Lung (tissue), 12 donors: ENCODE data around the gene MAST3. TPM values are rescaled to one million over a fixed set of nuclear protein-coding genes. Genes with fewer than 3 reads are reported as not detected.

ENCODE experiments used
- ATAC-seq: fragments of 200-7000 bp; cut with Tn5 transposase; one replicate; pipeline ENCODE4 v1.9.1; 2020; ENCODE audit warnings: moderate number of reproducible peaks; ENCODE audit not compliant: insufficient read depth, low FRiP score
- DNase-seq, 3 donors: peaks; one replicate each; pipeline ENCODE4 v3.0.0-alpha.2; 2013 to 2017
- H3K27ac ChIP-seq, 2 donors: one replicate each; pipeline ENCODE4 v1.5.1; 2013; ENCODE audit warnings: mild to moderate bottlenecking in 2 of 2, moderate library complexity in 2 of 2, control low read depth in 1 of 2, inconsistent platforms in 1 of 2, low read depth in 1 of 2, low read length in 1 of 2
- H3K27me3 ChIP-seq, 3 donors: one replicate each; pipeline ENCODE4 v1.5.1; 2013; ENCODE audit warnings: low read length in 2 of 3; ENCODE audit not compliant: control insufficient read depth in 3 of 3, insufficient read depth in 3 of 3
- H3K36me3 ChIP-seq, 4 donors: one replicate each; pipeline ENCODE4 v1.5.1; 2013; ENCODE audit warnings: low read length in 4 of 4, mild to moderate bottlenecking in 1 of 4, moderate library complexity in 1 of 4; ENCODE audit not compliant: control insufficient read depth in 4 of 4, insufficient read depth in 4 of 4
- H3K4me1 ChIP-seq, 5 donors: one replicate each; pipeline ENCODE4 v1.5.1; 2013; ENCODE audit warnings: low read length in 5 of 5, mild to moderate bottlenecking in 2 of 5, moderate library complexity in 1 of 5; ENCODE audit not compliant: control insufficient read depth in 5 of 5, insufficient read depth in 5 of 5
- H3K4me3 ChIP-seq: one replicate; pipeline ENCODE4 v1.5.1; 2013; ENCODE audit warnings: mild to moderate bottlenecking, control low read depth, moderate library complexity
- H3K9ac ChIP-seq, 2 donors: one replicate each; pipeline ENCODE4 v1.5.1; 2013; ENCODE audit warnings: low read length in 2 of 2, control low read depth in 1 of 2; ENCODE audit not compliant: insufficient read depth in 1 of 2
- H3K9me3 ChIP-seq, 4 donors: one replicate each; pipeline ENCODE4 v1.5.1; 2013; ENCODE audit warnings: low read length in 3 of 4, mild to moderate bottlenecking in 1 of 4, moderate library complexity in 1 of 4; ENCODE audit not compliant: control insufficient read depth in 4 of 4, insufficient read depth in 3 of 4
- CTCF ChIP-seq: IDR thresholded peaks from 2 replicates; pipeline ENCODE4 v1.5.1; 2012; ENCODE audit warnings: mild to moderate bottlenecking; ENCODE audit errors: control extremely low read depth, extremely low read depth
- WGBS, 2 donors: extraction: QIAGEN DNeasy Blood & Tissue Kit; methylation state at CpG; one replicate each; pipeline ENCODE4 v1.1.7; 2013; 5-methylcytosine and 5-hydroxymethylcytosine counted together
- polyA plus RNA-seq, 2 donors: library from polyadenylated mRNA; stranded (reverse); fragments of 200-250 nt; gene quantifications; one replicate each; pipeline ENCODE4 v1.2.1, GENCODE V29; 2013
- total RNA-seq, 2 donors: library from RNA; depleted of rRNA in 1 of 2; stranded (reverse); fragments of >200 nt in 1 of 2; gene quantifications; one replicate each; pipeline ENCODE4 v1.2.1, GENCODE V29; 2014 to 2021
- donor health status: control.
- donor health status: control.
- donor health status: Bipolar disorder and iron deficiency.
- donor health status: healthy.
- donor health status: DM: yes; HTN: yes; CAD: no.

MAST3 gene
- total and polyA plus RNA-seq, 4 donors, result 5.0 to 24.0 (median 9.3) TPM

DNA sequence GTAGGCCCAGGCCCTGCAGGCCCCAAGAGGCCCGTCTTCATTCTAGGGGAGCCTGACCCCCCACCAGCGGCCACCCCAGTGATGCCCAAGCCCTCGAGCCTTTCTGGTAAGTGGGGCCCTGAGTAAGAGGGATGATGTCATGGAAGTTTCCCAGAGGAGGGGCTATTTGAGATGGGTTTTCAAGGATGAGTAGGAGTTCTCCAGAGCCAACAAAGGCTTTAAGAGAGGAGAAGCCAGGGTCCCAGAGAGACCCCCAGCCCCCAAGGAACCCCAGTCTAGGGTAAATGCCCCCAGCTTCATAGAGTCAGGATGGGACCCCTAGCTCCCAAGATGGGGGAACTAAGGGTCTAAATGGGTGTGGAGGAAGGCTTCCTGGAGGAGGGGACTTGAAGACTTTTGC is 46.3 kb downstream of the MAST3 start:
- H3K9ac ChIP-seq, result no peak overlapping the region
- ATAC-seq, result no peak
- peaks cover 0 to 41% (median 22%) of the 10 kb centered on the region in 4 donors for H3K36me3 ChIP-seq
- no peaks in the 10 kb centered on the region for H3K9me3 ChIP-seq
- H3K27ac ChIP-seq, result no peak overlapping the region
- WGBS, 2 donors, result 93 to 99% methylated on average over 3 of the region's 3 CpGs
- no peak for DNase-seq
- H3K4me3 ChIP-seq, result no peak overlapping the region
- H3K4me1 ChIP-seq, result no peaks in the 10 kb centered on the region
- H3K27me3 ChIP-seq, result no peaks in the 10 kb centered on the region
- TF ChIP-seq CTCF, result no peak

GRCh38 chr19:18144361-18144760 is 46.8 kb downstream of the MAST3 start:
- H3K4me1 ChIP-seq, result no peaks in the 10 kb centered on the region
- 92 to 96% methylated on average over 16 of the region's 16 CpGs for WGBS, 2 donors
- H3K27ac ChIP-seq, result no peak overlapping the region
- no peak for TF ChIP-seq CTCF
- DNase-seq, result no peak
- H3K9me3 ChIP-seq, result no peaks in the 10 kb centered on the region
- no peak overlapping the region for H3K4me3 ChIP-seq
- peaks cover 0 to 43% (median 22%) of the 10 kb centered on the region in 4 donors for H3K36me3 ChIP-seq
- no peaks in the 10 kb centered on the region for H3K27me3 ChIP-seq
- no peak overlapping the region for H3K9ac ChIP-seq
- ATAC-seq, result no peak

GRCh38 chr19:18144906-18145305 is 47.3 kb downstream of the MAST3 start:
- no peak for TF ChIP-seq CTCF
- 96 to 97% methylated on average over 24 to 28 of the region's 28 CpGs for WGBS, 2 donors
- Histone ChIP-seq H3K27me3 (no peaks in the 10 kb centered on the region), H3K27ac (no peak overlapping the region), H3K36me3 (peaks cover 0 to 45% (median 22%) of the 10 kb centered on the region in 4 donors), H3K4me1 (no peaks in the 10 kb centered on the region), H3K9ac (no peak overlapping the region), H3K4me3 (no peak overlapping the region), H3K9me3 (no peaks in the 10 kb centered on the region)
- ATAC-seq (no peak), DNase-seq (no peak)

DNA sequence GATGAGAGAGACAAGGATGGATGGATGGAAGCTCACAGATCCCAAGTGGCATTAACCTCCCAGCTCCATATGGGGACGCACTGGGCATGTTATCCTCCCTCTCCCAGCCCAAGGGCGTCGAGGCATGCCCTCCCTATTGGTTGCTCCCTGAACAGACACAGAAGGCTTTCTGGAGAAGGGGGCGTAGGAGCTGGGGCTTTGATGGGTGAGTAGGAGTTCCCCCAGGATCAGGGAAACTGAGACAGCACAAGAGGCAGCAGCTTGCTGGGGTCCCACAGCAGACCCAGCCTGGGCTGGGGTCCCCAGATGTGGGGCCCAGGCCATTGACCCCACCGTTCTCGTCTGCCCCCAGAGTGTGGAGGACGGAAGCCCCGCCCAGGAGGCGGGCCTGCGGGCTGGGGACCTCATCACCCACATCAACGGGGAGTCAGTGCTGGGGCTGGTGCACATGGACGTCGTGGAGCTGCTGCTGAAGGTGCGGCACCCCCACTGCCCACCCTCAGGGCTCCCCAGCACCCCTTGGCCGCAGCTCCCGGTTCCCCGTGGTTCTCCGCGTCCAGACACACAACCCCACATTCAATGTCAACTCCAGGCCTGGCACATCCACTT is 47.9 kb downstream of the MAST3 start:
- Histone ChIP-seq H3K9ac (no peak overlapping the region), H3K36me3 (peaks cover 0 to 42% (median 21%) of the 10 kb centered on the region in 4 donors), H3K9me3 (no peaks in the 10 kb centered on the region), H3K27ac (no peak overlapping the region), H3K4me1 (no peaks in the 10 kb centered on the region), H3K27me3 (no peaks in the 10 kb centered on the region), H3K4me3 (no peak overlapping the region)
- no peak for TF ChIP-seq CTCF
- WGBS, 2 donors, result 97 to 99% methylated on average over 17 to 19 of the region's 19 CpGs
- no peak for DNase-seq
- no peak for ATAC-seq
